Peyer's patch (tissue), 4 donors: ENCODE data around the gene HSDL2.

Experiments used
- POLR2A ChIP-seq, 2 donors: fragments of 450-650 bp; IDR thresholded peaks; one replicate each; pipeline ENCODE4 v1.5.1; 2017; ENCODE audit warnings: antibody characterized with exemption in 2 of 2, mild to moderate bottlenecking in 2 of 2, moderate library complexity in 2 of 2
- TF ChIP-seq, protein P1 (sequence below), 6 experiments: fragments of 450-650 bp in 4 of 6; fragments of 200-600 bp in 2 of 6; sonication (generic) in 1 of 6; IDR thresholded peaks; one replicate each; pipeline ENCODE4 v1.5.1; 2017 to 2019; ENCODE audit warnings: antibody characterized with exemption in 6 of 6, mild to moderate bottlenecking in 3 of 6, moderate library complexity in 1 of 6

DNA sequence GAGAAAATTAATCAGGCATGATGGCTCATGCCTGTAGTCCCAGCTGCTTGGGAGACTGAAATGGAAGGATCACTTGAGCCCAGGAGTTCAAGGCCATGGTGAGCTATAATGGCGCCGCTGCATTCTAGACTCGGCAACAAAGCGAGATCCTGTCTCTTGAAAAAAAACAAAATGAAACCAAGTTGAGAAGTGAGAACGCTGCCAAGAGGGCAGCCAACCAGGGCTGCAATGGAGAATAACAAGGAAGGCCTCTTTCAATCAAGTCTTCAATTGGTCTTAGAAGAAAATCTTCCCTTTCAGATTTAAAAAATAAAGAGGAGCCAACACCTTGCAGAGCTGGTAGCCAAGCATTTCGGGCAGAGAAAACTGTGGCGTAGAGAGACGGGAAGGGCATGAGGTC lies 121.4 kb downstream of the HSDL2 start:
- TF ChIP-seq POLR2A (IDR thresholded peaks at IDR 0.05) = no peak
- TF ChIP-seq, protein P1, sequence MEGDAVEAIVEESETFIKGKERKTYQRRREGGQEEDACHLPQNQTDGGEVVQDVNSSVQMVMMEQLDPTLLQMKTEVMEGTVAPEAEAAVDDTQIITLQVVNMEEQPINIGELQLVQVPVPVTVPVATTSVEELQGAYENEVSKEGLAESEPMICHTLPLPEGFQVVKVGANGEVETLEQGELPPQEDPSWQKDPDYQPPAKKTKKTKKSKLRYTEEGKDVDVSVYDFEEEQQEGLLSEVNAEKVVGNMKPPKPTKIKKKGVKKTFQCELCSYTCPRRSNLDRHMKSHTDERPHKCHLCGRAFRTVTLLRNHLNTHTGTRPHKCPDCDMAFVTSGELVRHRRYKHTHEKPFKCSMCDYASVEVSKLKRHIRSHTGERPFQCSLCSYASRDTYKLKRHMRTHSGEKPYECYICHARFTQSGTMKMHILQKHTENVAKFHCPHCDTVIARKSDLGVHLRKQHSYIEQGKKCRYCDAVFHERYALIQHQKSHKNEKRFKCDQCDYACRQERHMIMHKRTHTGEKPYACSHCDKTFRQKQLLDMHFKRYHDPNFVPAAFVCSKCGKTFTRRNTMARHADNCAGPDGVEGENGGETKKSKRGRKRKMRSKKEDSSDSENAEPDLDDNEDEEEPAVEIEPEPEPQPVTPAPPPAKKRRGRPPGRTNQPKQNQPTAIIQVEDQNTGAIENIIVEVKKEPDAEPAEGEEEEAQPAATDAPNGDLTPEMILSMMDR (IDR thresholded peaks at IDR 0.05) = no peak
